HL-60/S4 (cell line): ENCODE results near the gene BTAF1.

ENCODE experiments used
- in situ Hi-C: fragments of 300-500 bp; cut with MboI; formaldehyde crosslinking; loops from 2 replicates; pipeline ENCODE4 v1.14.3; 2022; ENCODE audit warnings: low sequenced_read_pairs

The BTAF1 gene

GRCh38 chr10:91907914-91908336 lies 15.6 kb upstream of the BTAF1 start:
- in situ Hi-C loops = loop anchor here (25.0 kb wide), 1 partner anchor 521 kb away; no protein-coding TSS in a partner anchor

- in situ Hi-C loops = loop anchor here (25.0 kb wide), 1 partner anchor 521 kb away; no protein-coding TSS in a partner anchor
Measured at GRCh38 chr10:91908337-91909116, 15.0 kb upstream of the BTAF1 start.

GRCh38 chr10:91909117-91909677 lies 14.4 kb upstream of the BTAF1 start, which contains the start of gene FGFBP3:
Gene FGFBP3, minus strand, starts transcription at chr10:91909486. Its CDS starts 517 bp downstream, at chr10:91908969.
- in situ Hi-C loops = loop anchor here (25.0 kb wide), 1 partner anchor 522 kb away; no protein-coding TSS in a partner anchor

- in situ Hi-C loops = loop anchor here (25.0 kb wide), 1 partner anchor 523 kb away; no protein-coding TSS in a partner anchor
Measured at GRCh38 chr10:91910467-91910866, 13.1 kb upstream of the BTAF1 start.

GRCh38 chr10:91919651-91920050 lies 3.9 kb upstream of the BTAF1 start:
- in situ Hi-C loops = loop anchor here (10.0 to 25.0 kb wide), 2 partner anchors 155 to 532 kb away; no protein-coding TSS in a partner anchor

GRCh38 chr10:91924212-91925021 lies 847 bp downstream of the BTAF1 start:
- in situ Hi-C loops = loop anchor here (10.0 to 25.0 kb wide), 2 partner anchors 160 to 537 kb away; no protein-coding TSS in a partner anchor

GRCh38 chr10:91925022-91925320 lies 1.4 kb downstream of the BTAF1 start:
- in situ Hi-C loops = loop anchor here (10.0 kb wide), 1 partner anchor 160 kb away; no protein-coding TSS in a partner anchor

GRCh38 chr10:91930939-91931338 lies 7.4 kb downstream of the BTAF1 start:
- in situ Hi-C loops = no loop called here

- in situ Hi-C loops = no loop called here
Measured at GRCh38 chr10:91931526-91932190, 8.1 kb downstream of the BTAF1 start.

GRCh38 chr10:91932737-91933136 lies 9.2 kb downstream of the BTAF1 start:
- in situ Hi-C loops = no loop called here

- in situ Hi-C loops = no loop called here
Measured at GRCh38 chr10:91935886-91936285, 12.3 kb downstream of the BTAF1 start.

GRCh38 chr10:91939653-91940052 lies 16.1 kb downstream of the BTAF1 start:
- in situ Hi-C loops = no loop called here

- in situ Hi-C loops = no loop called here
Measured at GRCh38 chr10:91941426-91941825, 17.9 kb downstream of the BTAF1 start.

- in situ Hi-C loops = no loop called here
Measured at GRCh38 chr10:91944880-91945630, 21.5 kb downstream of the BTAF1 start.

GRCh38 chr10:91953600-91954160 lies 30.1 kb downstream of the BTAF1 start:
- in situ Hi-C loops = no loop called here

GRCh38 chr10:91955114-91955513 lies 31.5 kb downstream of the BTAF1 start:
- in situ Hi-C loops = no loop called here

GRCh38 chr10:91957091-91957490 lies 33.5 kb downstream of the BTAF1 start:
- in situ Hi-C loops = no loop called here

GRCh38 chr10:91969297-91969696 lies 45.7 kb downstream of the BTAF1 start:
- in situ Hi-C loops = no loop called here

GRCh38 chr10:91974960-91975359 lies 51.4 kb downstream of the BTAF1 start:
- in situ Hi-C loops = no loop called here

GRCh38 chr10:91975438-91975837 lies 51.9 kb downstream of the BTAF1 start:
- in situ Hi-C loops = no loop called here
